Lower leg skin (tissue), 4 donors: Measurements from ENCODE around the gene HLA-DQA1. TPM values are rescaled to one million over a fixed set of nuclear protein-coding genes. Genes with fewer than 3 reads are reported as not detected.
"Not testable (repeated sequence)": the region's sequence is repeated elsewhere in the genome, so short reads cannot be mapped to it uniquely, and the experiment has no call there.

Experiments used
- DNase-seq, 2 donors: peaks; one replicate each; pipeline ENCODE4 v3.0.0-alpha.2; 2019; ENCODE audit warnings: low spot score in 2 of 2
- H3K4me3 ChIP-seq: fragments of 200-600 bp; sonication (generic); 2 replicates; pipeline ENCODE4 v1.5.1; 2017; ENCODE audit warnings: mild to moderate bottlenecking, low read depth; ENCODE audit not compliant: poor library complexity, severe bottlenecking
- POLR2A ChIP-seq, 2 donors: fragments of 450-650 bp; IDR thresholded peaks; one replicate each; pipeline ENCODE4 v1.6.1; 2016 to 2017; ENCODE audit warnings: antibody characterized with exemption in 2 of 2, mild to moderate bottlenecking in 1 of 2, moderate library complexity in 1 of 2
- WGBS, 2 donors: methylation state at CpG; one replicate each; pipeline ENCODE4 v1.1.5; 2018; 5-methylcytosine and 5-hydroxymethylcytosine counted together
- intact Hi-C: fragments of 100-400 bp; cut with DNase I; formaldehyde crosslinking; loops from one replicate; pipeline ENCODE4 v1.15.0; 2023; ENCODE audit warnings: low total_unique reads
- total RNA-seq, 4 donors: library from RNA; depleted of rRNA; stranded (reverse); fragments of >200 nt; gene quantifications; one replicate each; pipeline ENCODE4 v1.1.0, GENCODE V29; 2016
- TF ChIP-seq, protein P1 (sequence below), 3 donors: fragments of 450-650 bp; IDR thresholded peaks; one replicate each; pipeline ENCODE4 v1.5.1; 2016; ENCODE audit warnings: antibody characterized with exemption in 3 of 3, mild to moderate bottlenecking in 3 of 3, moderate library complexity in 2 of 3

The HLA-DQA1 gene
- total RNA-seq, 4 donors from 2014 or later: 4.7 to 19.8 (median 10.3) TPM

DNA sequence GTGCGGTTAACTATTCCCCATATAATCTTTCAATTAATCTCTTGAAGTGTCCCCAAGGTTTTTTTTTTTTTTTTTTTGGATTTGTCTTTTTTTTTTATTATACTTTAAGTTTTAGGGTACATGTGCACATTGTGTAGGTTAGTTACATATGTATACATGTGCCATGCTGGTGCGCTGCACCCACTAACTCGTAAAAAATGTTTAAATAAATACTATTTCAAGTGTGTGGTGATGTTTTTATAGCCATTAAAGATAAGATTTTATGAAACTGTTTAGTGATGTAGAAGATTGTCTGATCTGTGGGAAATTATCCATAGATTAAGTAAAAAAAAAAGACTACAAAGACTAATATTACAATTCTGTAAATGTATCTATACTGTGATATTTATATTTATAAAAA, 12.6 kb upstream of the HLA-DQA1 start:
- no peak overlapping the region for H3K4me3 ChIP-seq
- TF ChIP-seq, protein P1, sequence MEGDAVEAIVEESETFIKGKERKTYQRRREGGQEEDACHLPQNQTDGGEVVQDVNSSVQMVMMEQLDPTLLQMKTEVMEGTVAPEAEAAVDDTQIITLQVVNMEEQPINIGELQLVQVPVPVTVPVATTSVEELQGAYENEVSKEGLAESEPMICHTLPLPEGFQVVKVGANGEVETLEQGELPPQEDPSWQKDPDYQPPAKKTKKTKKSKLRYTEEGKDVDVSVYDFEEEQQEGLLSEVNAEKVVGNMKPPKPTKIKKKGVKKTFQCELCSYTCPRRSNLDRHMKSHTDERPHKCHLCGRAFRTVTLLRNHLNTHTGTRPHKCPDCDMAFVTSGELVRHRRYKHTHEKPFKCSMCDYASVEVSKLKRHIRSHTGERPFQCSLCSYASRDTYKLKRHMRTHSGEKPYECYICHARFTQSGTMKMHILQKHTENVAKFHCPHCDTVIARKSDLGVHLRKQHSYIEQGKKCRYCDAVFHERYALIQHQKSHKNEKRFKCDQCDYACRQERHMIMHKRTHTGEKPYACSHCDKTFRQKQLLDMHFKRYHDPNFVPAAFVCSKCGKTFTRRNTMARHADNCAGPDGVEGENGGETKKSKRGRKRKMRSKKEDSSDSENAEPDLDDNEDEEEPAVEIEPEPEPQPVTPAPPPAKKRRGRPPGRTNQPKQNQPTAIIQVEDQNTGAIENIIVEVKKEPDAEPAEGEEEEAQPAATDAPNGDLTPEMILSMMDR (IDR thresholded peaks at IDR 0.05): no peak
- TF ChIP-seq POLR2A (IDR thresholded peaks at IDR 0.05): no peak
- no peak for DNase-seq
- intact Hi-C loops: no loop called here
- 0 to 87% methylated on average over 1 to 3 of the region's 3 CpGs for WGBS, 2 donors

DNA sequence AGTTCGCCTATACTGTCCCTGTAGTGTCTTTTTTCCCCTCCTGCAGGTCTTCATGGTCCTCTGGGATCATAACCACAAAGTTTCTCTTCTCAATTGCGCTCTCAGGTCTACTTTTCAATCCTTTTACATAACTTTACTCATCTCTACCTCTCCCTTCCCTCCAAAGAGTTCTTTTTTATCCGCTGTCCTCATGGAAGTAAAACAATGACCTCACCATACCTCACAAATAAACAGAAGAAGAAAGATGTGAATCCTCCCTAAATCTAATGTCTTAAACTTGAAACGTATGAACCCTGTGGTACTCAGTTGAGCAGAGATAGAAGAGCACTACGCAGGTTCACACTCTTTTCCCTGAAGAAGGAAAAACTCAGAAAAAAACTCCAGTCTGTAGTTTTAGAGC, 12.1 kb upstream of the HLA-DQA1 start:
- DNase-seq: no peak
- 38 to 71% methylated on average over 5 of the region's 5 CpGs for WGBS, 2 donors
- intact Hi-C loops: no loop called here
- no peak overlapping the region for H3K4me3 ChIP-seq
- TF ChIP-seq POLR2A (IDR thresholded peaks at IDR 0.05): no peak
- TF ChIP-seq, protein P1 (IDR thresholded peaks at IDR 0.05): no peak

DNA sequence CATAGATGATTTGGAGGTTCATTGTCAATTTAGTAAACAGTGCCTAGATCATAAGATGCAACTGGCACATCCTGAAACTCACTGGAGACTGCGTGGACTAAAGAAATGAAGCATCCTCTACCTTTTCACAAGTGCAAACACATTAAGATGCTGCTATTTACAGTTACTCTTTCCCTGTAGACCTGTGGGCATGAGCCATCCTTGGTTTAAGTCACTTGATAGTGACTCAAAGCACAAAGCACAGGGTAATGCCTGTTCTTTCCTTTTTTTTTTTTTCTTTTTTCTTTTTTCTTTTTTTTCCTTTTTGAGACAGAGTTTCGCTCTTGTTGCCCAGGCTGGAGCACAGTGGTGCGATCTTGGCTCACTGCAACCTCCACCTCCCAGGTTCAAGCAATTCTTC, 10.0 kb upstream of the HLA-DQA1 start:
- intact Hi-C loops: no loop called here
- TF ChIP-seq, protein P1 (IDR thresholded peaks at IDR 0.05): no peak
- TF ChIP-seq POLR2A (IDR thresholded peaks at IDR 0.05): no peak
- no peak for DNase-seq
- H3K4me3 ChIP-seq: no peak overlapping the region
- 67 to 83% methylated on average over 3 of the region's 3 CpGs for WGBS, 2 donors

DNA sequence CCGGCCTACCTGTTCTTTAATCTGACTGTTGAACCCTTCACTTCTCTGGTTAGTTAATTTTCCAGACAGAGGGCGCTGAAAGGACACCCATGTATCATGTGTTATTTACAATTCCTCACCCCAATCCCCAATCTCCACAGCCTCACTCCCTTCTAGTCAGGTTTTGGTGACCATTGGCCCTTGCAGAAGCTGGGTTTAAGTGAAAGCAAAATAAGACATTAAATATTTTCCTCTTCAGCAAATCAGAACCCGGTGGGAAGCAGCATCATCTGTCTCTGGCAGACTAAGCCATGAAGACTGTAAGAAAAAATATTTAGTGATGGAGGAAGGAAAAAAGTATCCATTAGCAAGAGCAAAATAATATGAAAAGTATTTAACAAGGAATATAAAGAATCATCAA, 9.4 kb upstream of the HLA-DQA1 start:
- intact Hi-C loops: no loop called here
- no peak for TF ChIP-seq POLR2A (IDR thresholded peaks at IDR 0.05)
- TF ChIP-seq, protein P1 (IDR thresholded peaks at IDR 0.05): no peak
- WGBS, 2 donors: 51 to 83% methylated on average over 3 of the region's 3 CpGs
- peak in 1 of 2 donors; percentile 37 for DNase-seq
- no peak overlapping the region for H3K4me3 ChIP-seq

DNA sequence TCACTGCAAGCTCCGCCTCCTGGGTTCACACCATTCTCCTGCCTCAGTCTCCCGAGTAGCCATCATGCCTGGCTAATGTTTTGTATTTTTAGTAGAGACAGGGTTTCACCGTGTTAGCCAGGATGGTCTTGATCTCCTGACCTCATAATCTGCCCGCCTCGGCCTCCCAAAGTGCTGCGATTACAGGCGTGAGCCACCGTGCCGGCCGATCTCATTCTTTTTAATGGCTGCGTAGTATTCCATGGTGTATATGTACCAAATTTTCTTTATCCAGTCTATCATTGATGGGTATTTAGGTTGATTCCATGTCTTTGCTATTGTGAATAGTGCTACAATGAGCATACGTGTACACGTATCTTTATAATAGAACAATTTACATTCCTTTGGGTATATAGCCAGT, 7.4 kb upstream of the HLA-DQA1 start:
- intact Hi-C loops, H3K4me3 ChIP-seq, DNase-seq: not testable (repeated sequence)
- 97% methylated on average over 13 of the region's 13 CpGs for WGBS, 2 donors

DNA sequence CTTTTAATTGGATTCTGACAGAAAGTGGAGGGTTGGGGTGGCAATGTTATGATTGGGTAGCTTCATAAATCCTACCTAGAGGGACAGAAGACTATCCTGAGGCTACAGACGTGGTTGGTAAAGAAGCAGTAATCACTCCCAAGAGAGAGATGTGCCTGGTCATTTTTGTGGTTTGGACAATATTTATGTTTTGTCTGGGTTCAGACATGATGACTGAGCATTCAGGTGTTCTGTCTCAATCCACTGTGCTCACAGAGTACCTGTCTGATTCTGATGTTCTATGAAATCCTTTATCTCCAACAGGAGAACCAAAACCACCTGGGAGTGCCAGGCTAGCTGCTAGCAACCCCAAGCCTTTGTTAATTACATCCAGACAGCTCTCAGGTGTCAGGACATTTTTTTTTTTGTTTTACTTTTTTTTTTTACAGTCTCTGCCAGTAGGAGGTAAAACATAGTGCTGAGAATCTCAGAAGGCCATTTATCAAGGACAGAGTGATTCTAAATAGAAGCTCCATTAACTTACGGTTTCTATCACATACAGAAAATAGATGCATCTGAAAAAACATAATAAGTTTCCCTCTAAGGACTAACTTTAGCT, 1.6 kb upstream of the HLA-DQA1 start:
- H3K4me3 ChIP-seq: no peak overlapping the region
- 26 to 54% methylated on average over 2 of the region's 2 CpGs for WGBS, 2 donors
- intact Hi-C loops: no loop called here
- no peak for DNase-seq
- TF ChIP-seq POLR2A (IDR thresholded peaks at IDR 0.05): no peak
- TF ChIP-seq, protein P1 (IDR thresholded peaks at IDR 0.05): no peak
